ENCODE results near the gene SND1.

The SND1 gene

GRCh38 chr7:128055637-128056036, 403.6 kb downstream of the SND1 start:
- ChIA-PET CTCF (no interaction called here), POLR2A (no interaction called here)
- DNase-seq (ENCODE audit: extremely low spot score), result no peak
- TF ChIP-seq SP1 (IDR thresholded peaks at IDR 0.05) (no peak), L3MBTL2 (conservative IDR thresholded peaks at IDR 0.05) (no peak), NFRKB (IDR thresholded peaks at IDR 0.05) (no peak), ELF4 (IDR thresholded peaks at IDR 0.05) (no peak), PKNOX1 (IDR thresholded peaks at IDR 0.05) (no peak), CTBP1 (IDR thresholded peaks at IDR 0.05; ENCODE audit: borderline replicate concordance) (no peak), FOXA1 (IDR thresholded peaks at IDR 0.05) (no peak), FOXK2 (IDR thresholded peaks at IDR 0.05) (no peak), TARDBP (IDR thresholded peaks at IDR 0.05) (no peak), LEF1 (IDR thresholded peaks at IDR 0.05; ENCODE audit: borderline replicate concordance) (no peak), HDGF (IDR thresholded peaks at IDR 0.05; ENCODE audit: borderline replicate concordance) (no peak), ZNF384 (IDR thresholded peaks at IDR 0.05) (no peak), FOXM1 (IDR thresholded peaks at IDR 0.05; ENCODE audit: borderline replicate concordance) (no peak), SUZ12 (IDR thresholded peaks at IDR 0.05) (no peak), ARNT (IDR thresholded peaks at IDR 0.05) (no peak)

GRCh38 chr7:128056901-128057300, 404.9 kb downstream of the SND1 start:
- POLR2A ChIA-PET, result no interaction called here

GRCh38 chr7:128057909-128058308, 405.9 kb downstream of the SND1 start:
- POLR2A ChIA-PET, result no interaction called here
- TF ChIP-seq SUZ12 (IDR thresholded peaks at IDR 0.05) (no peak), ZNF384 (IDR thresholded peaks at IDR 0.05) (no peak), HDGF (IDR thresholded peaks at IDR 0.05; ENCODE audit: borderline replicate concordance) (no peak)
- DNase-seq (ENCODE audit: extremely low spot score), result no peak
- CTCF ChIA-PET, result interaction anchor here (0.9 kb wide), 1 partner anchor 151 kb away, joined by 3 read pairs; no protein-coding TSS in a partner anchor

More at GRCh38 chr7:128056901-128057300, 404.9 kb downstream of the SND1 start:
- no peak for DNase-seq (ENCODE audit: extremely low spot score)
- CTCF ChIA-PET, result interaction anchor here (1.0 kb wide), 1 partner anchor 15 kb away, joined by 3 read pairs; no protein-coding TSS in a partner anchor
- TF ChIP-seq CTBP1 (IDR thresholded peaks at IDR 0.05; ENCODE audit: borderline replicate concordance) (no peak), BHLHE40 (IDR thresholded peaks at IDR 0.05; ENCODE audit: borderline replicate concordance) (no peak), ZNF384 (IDR thresholded peaks at IDR 0.05) (no peak), FOXM1 (IDR thresholded peaks at IDR 0.05; ENCODE audit: borderline replicate concordance) (no peak), ELF4 (IDR thresholded peaks at IDR 0.05) (no peak), PKNOX1 (IDR thresholded peaks at IDR 0.05) (no peak), LEF1 (IDR thresholded peaks at IDR 0.05; ENCODE audit: borderline replicate concordance) (no peak), SP1 (IDR thresholded peaks at IDR 0.05) (no peak)

GRCh38 chr7:128059143-128059988, 407.4 kb downstream of the SND1 start:
- TF ChIP-seq ZNF384 (IDR thresholded peaks at IDR 0.05) (no peak), FOXM1 (IDR thresholded peaks at IDR 0.05; ENCODE audit: borderline replicate concordance) (no peak), NFRKB (IDR thresholded peaks at IDR 0.05) (no peak), ELF4 (IDR thresholded peaks at IDR 0.05) (no peak), BHLHE40 (IDR thresholded peaks at IDR 0.05; ENCODE audit: borderline replicate concordance) (no peak), FOXA1 (IDR thresholded peaks at IDR 0.05) (no peak), SP1 (IDR thresholded peaks at IDR 0.05) (no peak), FOXK2 (IDR thresholded peaks at IDR 0.05) (no peak), L3MBTL2 (conservative IDR thresholded peaks at IDR 0.05) (no peak), CTBP1 (IDR thresholded peaks at IDR 0.05; ENCODE audit: borderline replicate concordance) (no peak), LEF1 (IDR thresholded peaks at IDR 0.05; ENCODE audit: borderline replicate concordance) (no peak), ARNT (IDR thresholded peaks at IDR 0.05) (no peak), PKNOX1 (IDR thresholded peaks at IDR 0.05) (no peak), HDGF (IDR thresholded peaks at IDR 0.05; ENCODE audit: borderline replicate concordance) (no peak), TARDBP (IDR thresholded peaks at IDR 0.05) (no peak), SUZ12 (IDR thresholded peaks at IDR 0.05) (no peak)
- no peak for DNase-seq (ENCODE audit: extremely low spot score)
- POLR2A ChIA-PET, result no interaction called here
- CTCF ChIA-PET, result no interaction called here

GRCh38 chr7:128060018-128060417, 408.0 kb downstream of the SND1 start:
- DNase-seq (ENCODE audit: extremely low spot score), result no peak
- TF ChIP-seq SP1 (IDR thresholded peaks at IDR 0.05) (no peak), BHLHE40 (IDR thresholded peaks at IDR 0.05; ENCODE audit: borderline replicate concordance) (no peak), CTBP1 (IDR thresholded peaks at IDR 0.05; ENCODE audit: borderline replicate concordance) (no peak), PKNOX1 (IDR thresholded peaks at IDR 0.05) (no peak), SUZ12 (IDR thresholded peaks at IDR 0.05) (no peak), L3MBTL2 (conservative IDR thresholded peaks at IDR 0.05) (no peak), ARNT (IDR thresholded peaks at IDR 0.05) (no peak), HDGF (IDR thresholded peaks at IDR 0.05; ENCODE audit: borderline replicate concordance) (no peak), FOXK2 (IDR thresholded peaks at IDR 0.05) (no peak), ZNF384 (IDR thresholded peaks at IDR 0.05) (no peak), FOXM1 (IDR thresholded peaks at IDR 0.05; ENCODE audit: borderline replicate concordance) (no peak), ELF4 (IDR thresholded peaks at IDR 0.05) (no peak), LEF1 (IDR thresholded peaks at IDR 0.05; ENCODE audit: borderline replicate concordance) (no peak), TARDBP (IDR thresholded peaks at IDR 0.05) (no peak), NFRKB (IDR thresholded peaks at IDR 0.05) (no peak), FOXA1 (IDR thresholded peaks at IDR 0.05) (no peak)
- ChIA-PET POLR2A (no interaction called here), CTCF (no interaction called here)
